Liver (tissue), 9 donors: ENCODE measurements around the gene HOXB3. TPM values are rescaled to one million over a fixed set of nuclear protein-coding genes. Genes with fewer than 3 reads are reported as not detected.

Source experiments
- DNase-seq: peaks from one replicate; pipeline ENCODE4 v3.0.0-alpha.2; 2017; ENCODE audit warnings: low spot score
- H3K27ac ChIP-seq, 2 donors: one replicate each; pipeline ENCODE4 v1.7.0; 2013; ENCODE audit warnings: inconsistent platforms in 2 of 2, low read length in 2 of 2, control low read depth in 1 of 2, low read depth in 1 of 2, mild to moderate bottlenecking in 1 of 2
- H3K27me3 ChIP-seq, 4 donors: one replicate each; pipeline versions ENCODE4 v1.6.1 to v1.7.0; 2013; ENCODE audit warnings: low read length in 3 of 4, inconsistent platforms in 1 of 4, mild to moderate bottlenecking in 1 of 4, moderate library complexity in 1 of 4; ENCODE audit not compliant: control insufficient read depth in 4 of 4, insufficient read depth in 4 of 4
- H3K36me3 ChIP-seq, 4 donors: one replicate each; pipeline versions ENCODE4 v1.6.1 to v1.7.0; 2013; ENCODE audit warnings: low read length in 3 of 4, mild to moderate bottlenecking in 3 of 4, low read depth in 1 of 4, moderate library complexity in 1 of 4; ENCODE audit not compliant: control insufficient read depth in 4 of 4, insufficient read depth in 3 of 4
- H3K4me1 ChIP-seq, 4 donors: one replicate each; pipeline versions ENCODE4 v1.6.1 to v1.7.0; 2013; ENCODE audit warnings: low read length in 3 of 4, mild to moderate bottlenecking in 3 of 4, moderate library complexity in 1 of 4; ENCODE audit not compliant: control insufficient read depth in 4 of 4, insufficient read depth in 4 of 4
- H3K4me3 ChIP-seq, 3 donors: one replicate each; pipeline versions ENCODE4 v1.6.1 to v1.7.0; 2013; ENCODE audit warnings: low read length in 3 of 3, control low read depth in 1 of 3, low read depth in 1 of 3, mild to moderate bottlenecking in 1 of 3
- H3K9ac ChIP-seq, 2 donors: one replicate each; pipeline ENCODE4 v1.7.0; 2013; ENCODE audit warnings: low read length in 2 of 2, mild to moderate bottlenecking in 2 of 2, moderate library complexity in 2 of 2, control low read depth in 1 of 2, low read depth in 1 of 2
- H3K9me3 ChIP-seq, 4 donors: one replicate each; pipeline versions ENCODE4 v1.6.1 to v1.7.0; 2013; ENCODE audit warnings: low read length in 3 of 4; ENCODE audit not compliant: control insufficient read depth in 4 of 4
- EGR1 ChIP-seq, 2 donors: IDR thresholded peaks; 2 replicates each; pipeline ENCODE4 v1.6.1; 2016 to 2018; ENCODE audit warnings: antibody characterized with exemption in 2 of 2, low read depth in 2 of 2
- FOXA1 ChIP-seq: IDR thresholded peaks from 2 replicates; pipeline ENCODE4 v1.6.1; 2016; ENCODE audit warnings: antibody characterized with exemption
- FOXA2 ChIP-seq: IDR thresholded peaks from 2 replicates; pipeline ENCODE4 v1.6.1; 2016; ENCODE audit warnings: antibody characterized with exemption
- HNF4A ChIP-seq, 2 donors: conservative IDR thresholded peaks; 2 replicates each; pipeline ENCODE4 v1.6.1; 2016; ENCODE audit warnings: antibody characterized with exemption in 2 of 2, mild to moderate bottlenecking in 2 of 2
- HNF4G ChIP-seq: IDR thresholded peaks from 2 replicates; pipeline ENCODE4 v1.6.1; 2016; ENCODE audit warnings: antibody characterized with exemption
- NR2F2 ChIP-seq: IDR thresholded peaks from 2 replicates; pipeline ENCODE4 v1.6.1; 2016; ENCODE audit warnings: antibody characterized with exemption
- RAD21 ChIP-seq, 2 donors: IDR thresholded peaks; 2 replicates each; pipeline ENCODE4 v1.6.1; 2016; ENCODE audit warnings: antibody characterized with exemption in 2 of 2, mild to moderate bottlenecking in 2 of 2
- RXRA ChIP-seq, 2 donors: IDR thresholded peaks; 2 replicates each; pipeline ENCODE4 v1.6.1; 2017 to 2018; ENCODE audit warnings: antibody characterized with exemption in 2 of 2, mild to moderate bottlenecking in 1 of 2
- SP1 ChIP-seq: IDR thresholded peaks from 2 replicates; pipeline ENCODE4 v1.6.1; 2018; ENCODE audit warnings: antibody characterized with exemption, mild to moderate bottlenecking
- TAF1 ChIP-seq: conservative IDR thresholded peaks from 2 replicates; pipeline ENCODE4 v1.6.1; 2016; ENCODE audit warnings: antibody characterized with exemption, mild to moderate bottlenecking
- YY1 ChIP-seq: IDR thresholded peaks from 2 replicates; pipeline ENCODE4 v1.6.1; 2016; ENCODE audit warnings: antibody characterized with exemption, mild to moderate bottlenecking
- WGBS: extraction: QIAGEN DNeasy Blood & Tissue Kit; methylation state at CpG from one replicate; pipeline ENCODE4 v1.1.7; 2013; 5-methylcytosine and 5-hydroxymethylcytosine counted together
- polyA plus RNA-seq, 2 donors: library from polyadenylated mRNA; stranded (reverse) in 1 of 2; unstranded in 1 of 2; fragments of 200-250 nt in 1 of 2; fragments of >200 nt in 1 of 2; fragmentation: Nextera tagmentation in 1 of 2; extraction: Ambion mirVana in 1 of 2; gene quantifications; one replicate each; pipeline versions ENCODE4 v1.2.1 to v1.2.3, GENCODE V29; 2013 to 2015
- total RNA-seq, 2 donors: library from RNA; depleted of rRNA; stranded (reverse); fragments of >200 nt; gene quantifications; one replicate each; pipeline ENCODE4 v1.2.3, GENCODE V29; 2014
- TF ChIP-seq, protein P1 (sequence below): fragments of 150-350 bp; IDR thresholded peaks from 2 replicates; pipeline ENCODE4 v1.5.1; 2017; ENCODE audit warnings: improper control_type of control experiment, low read depth, low read length; ENCODE audit not compliant: missing input control
- TF ChIP-seq, protein P2 (sequence below): IDR thresholded peaks from 2 replicates; pipeline ENCODE4 v1.6.1; 2016; ENCODE audit warnings: antibody characterized with exemption, mild to moderate bottlenecking
- TF ChIP-seq, protein P3 (sequence below): IDR thresholded peaks from 2 replicates; pipeline ENCODE4 v1.6.1; 2016; ENCODE audit warnings: antibody characterized with exemption
- TF ChIP-seq, protein P4 (sequence below): IDR thresholded peaks from 2 replicates; pipeline ENCODE4 v1.6.1; 2016; ENCODE audit warnings: antibody characterized with exemption
- donor health status: healthy.
- donor health status: healthy.
- donor health status: healthy.
- donor health status: healthy.
- donor health status: healthy.

The HOXB3 gene
- total and polyA plus RNA-seq, 4 donors: 0.75 to 2.2 (median 1.2) TPM

DNA sequence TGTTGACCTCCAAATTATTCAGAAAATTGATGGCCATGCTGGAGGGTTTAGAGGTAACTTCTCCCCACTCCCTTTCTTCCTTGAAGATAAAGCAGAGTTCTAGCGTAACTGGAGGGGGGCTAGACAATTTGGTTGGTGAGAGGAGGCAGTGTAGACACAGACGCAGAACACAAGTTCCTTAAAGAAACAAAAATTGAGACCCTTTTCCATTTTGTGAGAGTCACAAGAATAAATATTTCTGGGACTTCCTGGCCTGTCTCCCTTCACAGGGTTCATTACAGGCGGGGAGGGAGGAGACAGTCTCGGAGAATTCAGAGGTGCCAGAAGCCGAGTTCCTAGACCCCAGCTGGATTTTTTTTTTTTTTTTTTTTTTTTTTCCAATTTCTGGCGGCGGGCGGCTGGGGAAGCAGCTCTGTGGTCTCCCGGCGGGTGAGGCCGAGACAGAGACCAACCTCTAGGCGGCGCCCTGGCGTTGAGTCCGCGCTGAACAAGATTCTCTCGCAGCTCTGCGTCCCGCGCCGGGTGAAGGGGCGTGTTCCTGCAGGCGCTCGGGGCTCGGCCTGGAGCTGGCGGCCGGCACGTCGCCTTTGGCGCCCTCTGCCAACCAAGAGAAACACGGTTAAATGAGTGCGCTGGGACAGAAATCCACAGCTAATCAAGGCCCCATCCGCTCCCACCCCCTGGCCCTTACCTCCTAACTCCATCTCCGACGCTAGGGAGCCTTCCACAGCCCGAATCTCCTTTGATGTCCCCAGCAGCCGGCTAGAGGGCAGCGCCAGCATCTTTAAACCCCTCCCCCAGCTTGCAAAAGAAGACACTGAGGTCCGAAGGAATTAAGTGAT, 46.4 kb upstream of the HOXB3 start:
- Histone ChIP-seq H3K4me3 (no peak overlapping the region), H3K27me3 (peaks cover 19 to 60% (median 32%) of the 10 kb centered on the region in 4 donors), H3K4me1 (peaks cover 0 to 3% (median 0%) of the 10 kb centered on the region in 4 donors), H3K27ac (no peak overlapping the region), H3K9ac (no peak overlapping the region), H3K9me3 (no peaks in the 10 kb centered on the region), H3K36me3 (no peaks in the 10 kb centered on the region)
- DNase-seq: peak; percentile 70
- no peak for TF ChIP-seq EGR1 (IDR thresholded peaks at IDR 0.05; ENCODE audit: low read depth in 2 of 2)
- no peak for TF ChIP-seq NR2F2
- TF ChIP-seq YY1: no peak
- TF ChIP-seq, protein P1, sequence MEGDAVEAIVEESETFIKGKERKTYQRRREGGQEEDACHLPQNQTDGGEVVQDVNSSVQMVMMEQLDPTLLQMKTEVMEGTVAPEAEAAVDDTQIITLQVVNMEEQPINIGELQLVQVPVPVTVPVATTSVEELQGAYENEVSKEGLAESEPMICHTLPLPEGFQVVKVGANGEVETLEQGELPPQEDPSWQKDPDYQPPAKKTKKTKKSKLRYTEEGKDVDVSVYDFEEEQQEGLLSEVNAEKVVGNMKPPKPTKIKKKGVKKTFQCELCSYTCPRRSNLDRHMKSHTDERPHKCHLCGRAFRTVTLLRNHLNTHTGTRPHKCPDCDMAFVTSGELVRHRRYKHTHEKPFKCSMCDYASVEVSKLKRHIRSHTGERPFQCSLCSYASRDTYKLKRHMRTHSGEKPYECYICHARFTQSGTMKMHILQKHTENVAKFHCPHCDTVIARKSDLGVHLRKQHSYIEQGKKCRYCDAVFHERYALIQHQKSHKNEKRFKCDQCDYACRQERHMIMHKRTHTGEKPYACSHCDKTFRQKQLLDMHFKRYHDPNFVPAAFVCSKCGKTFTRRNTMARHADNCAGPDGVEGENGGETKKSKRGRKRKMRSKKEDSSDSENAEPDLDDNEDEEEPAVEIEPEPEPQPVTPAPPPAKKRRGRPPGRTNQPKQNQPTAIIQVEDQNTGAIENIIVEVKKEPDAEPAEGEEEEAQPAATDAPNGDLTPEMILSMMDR: peak; percentile 20
- TF ChIP-seq RAD21 (IDR thresholded peaks at IDR 0.05): no peak
- 6% methylated on average over 39 of the region's 39 CpGs for WGBS

DNA sequence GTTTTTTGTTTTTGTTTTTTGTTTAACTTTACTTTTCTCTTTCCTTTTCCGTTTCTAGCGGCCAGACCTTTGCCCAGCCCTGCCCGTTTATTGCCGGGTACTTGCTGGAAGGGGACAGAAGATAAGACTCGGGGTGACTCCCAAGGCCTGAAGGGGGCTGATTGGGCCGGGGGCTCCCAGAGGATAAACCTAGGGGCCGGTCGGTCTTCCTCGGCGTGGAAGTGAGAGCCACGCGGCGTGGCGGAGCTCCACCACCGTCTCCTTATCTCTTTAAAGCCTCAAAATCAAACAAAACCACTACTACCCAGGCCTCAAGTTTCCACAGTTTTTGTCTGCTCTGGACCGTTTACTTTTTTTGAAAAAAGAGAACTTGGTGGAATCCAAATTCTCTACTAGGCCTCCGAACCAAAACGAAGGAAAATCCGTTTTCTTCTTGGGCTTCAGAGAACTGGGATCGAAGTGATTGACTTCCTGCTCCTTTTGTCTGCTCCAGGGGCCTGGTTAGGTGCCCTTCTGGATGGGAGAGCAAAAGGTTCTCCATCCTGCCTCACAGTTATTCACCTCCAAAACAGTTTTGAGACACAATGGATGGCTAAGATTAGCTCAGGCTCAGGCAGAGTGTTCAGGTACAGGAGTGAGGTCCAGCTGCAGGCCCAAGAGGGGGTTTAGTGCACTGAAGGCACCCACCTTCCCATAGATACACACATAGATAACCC, 44.6 kb upstream of the HOXB3 start:
- no peak for DNase-seq
- Histone ChIP-seq H3K9ac (no peak overlapping the region), H3K36me3 (no peaks in the 10 kb centered on the region), H3K4me3 (no peak overlapping the region), H3K27me3 (peaks cover 17 to 52% (median 32%) of the 10 kb centered on the region in 4 donors), H3K27ac (no peak overlapping the region), H3K4me1 (peaks cover 0 to 3% (median 0%) of the 10 kb centered on the region in 4 donors), H3K9me3 (no peaks in the 10 kb centered on the region)
- TF ChIP-seq, protein P2, sequence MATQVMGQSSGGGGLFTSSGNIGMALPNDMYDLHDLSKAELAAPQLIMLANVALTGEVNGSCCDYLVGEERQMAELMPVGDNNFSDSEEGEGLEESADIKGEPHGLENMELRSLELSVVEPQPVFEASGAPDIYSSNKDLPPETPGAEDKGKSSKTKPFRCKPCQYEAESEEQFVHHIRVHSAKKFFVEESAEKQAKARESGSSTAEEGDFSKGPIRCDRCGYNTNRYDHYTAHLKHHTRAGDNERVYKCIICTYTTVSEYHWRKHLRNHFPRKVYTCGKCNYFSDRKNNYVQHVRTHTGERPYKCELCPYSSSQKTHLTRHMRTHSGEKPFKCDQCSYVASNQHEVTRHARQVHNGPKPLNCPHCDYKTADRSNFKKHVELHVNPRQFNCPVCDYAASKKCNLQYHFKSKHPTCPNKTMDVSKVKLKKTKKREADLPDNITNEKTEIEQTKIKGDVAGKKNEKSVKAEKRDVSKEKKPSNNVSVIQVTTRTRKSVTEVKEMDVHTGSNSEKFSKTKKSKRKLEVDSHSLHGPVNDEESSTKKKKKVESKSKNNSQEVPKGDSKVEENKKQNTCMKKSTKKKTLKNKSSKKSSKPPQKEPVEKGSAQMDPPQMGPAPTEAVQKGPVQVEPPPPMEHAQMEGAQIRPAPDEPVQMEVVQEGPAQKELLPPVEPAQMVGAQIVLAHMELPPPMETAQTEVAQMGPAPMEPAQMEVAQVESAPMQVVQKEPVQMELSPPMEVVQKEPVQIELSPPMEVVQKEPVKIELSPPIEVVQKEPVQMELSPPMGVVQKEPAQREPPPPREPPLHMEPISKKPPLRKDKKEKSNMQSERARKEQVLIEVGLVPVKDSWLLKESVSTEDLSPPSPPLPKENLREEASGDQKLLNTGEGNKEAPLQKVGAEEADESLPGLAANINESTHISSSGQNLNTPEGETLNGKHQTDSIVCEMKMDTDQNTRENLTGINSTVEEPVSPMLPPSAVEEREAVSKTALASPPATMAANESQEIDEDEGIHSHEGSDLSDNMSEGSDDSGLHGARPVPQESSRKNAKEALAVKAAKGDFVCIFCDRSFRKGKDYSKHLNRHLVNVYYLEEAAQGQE: no peak
- TF ChIP-seq, protein P3, sequence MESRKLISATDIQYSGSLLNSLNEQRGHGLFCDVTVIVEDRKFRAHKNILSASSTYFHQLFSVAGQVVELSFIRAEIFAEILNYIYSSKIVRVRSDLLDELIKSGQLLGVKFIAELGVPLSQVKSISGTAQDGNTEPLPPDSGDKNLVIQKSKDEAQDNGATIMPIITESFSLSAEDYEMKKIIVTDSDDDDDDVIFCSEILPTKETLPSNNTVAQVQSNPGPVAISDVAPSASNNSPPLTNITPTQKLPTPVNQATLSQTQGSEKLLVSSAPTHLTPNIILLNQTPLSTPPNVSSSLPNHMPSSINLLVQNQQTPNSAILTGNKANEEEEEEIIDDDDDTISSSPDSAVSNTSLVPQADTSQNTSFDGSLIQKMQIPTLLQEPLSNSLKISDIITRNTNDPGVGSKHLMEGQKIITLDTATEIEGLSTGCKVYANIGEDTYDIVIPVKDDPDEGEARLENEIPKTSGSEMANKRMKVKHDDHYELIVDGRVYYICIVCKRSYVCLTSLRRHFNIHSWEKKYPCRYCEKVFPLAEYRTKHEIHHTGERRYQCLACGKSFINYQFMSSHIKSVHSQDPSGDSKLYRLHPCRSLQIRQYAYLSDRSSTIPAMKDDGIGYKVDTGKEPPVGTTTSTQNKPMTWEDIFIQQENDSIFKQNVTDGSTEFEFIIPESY: no peak
- TF ChIP-seq FOXA2: no peak
- no peak for TF ChIP-seq RXRA (IDR thresholded peaks at IDR 0.05)
- TF ChIP-seq HNF4A (conservative IDR thresholded peaks at IDR 0.05): no peak
- no peak for TF ChIP-seq TAF1
- no peak for TF ChIP-seq FOXA1
- TF ChIP-seq, protein P4, sequence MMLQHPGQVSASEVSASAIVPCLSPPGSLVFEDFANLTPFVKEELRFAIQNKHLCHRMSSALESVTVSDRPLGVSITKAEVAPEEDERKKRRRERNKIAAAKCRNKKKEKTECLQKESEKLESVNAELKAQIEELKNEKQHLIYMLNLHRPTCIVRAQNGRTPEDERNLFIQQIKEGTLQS: no peak
- TF ChIP-seq HNF4G: no peak
- TF ChIP-seq, protein P1: no peak
- no peak for TF ChIP-seq SP1
- TF ChIP-seq YY1: no peak
- TF ChIP-seq EGR1 (IDR thresholded peaks at IDR 0.05; ENCODE audit: low read depth in 2 of 2): no peak
- 26% methylated on average over 20 of the region's 20 CpGs for WGBS
